PFSK-1 (cell line): ENCODE data around the gene UCN2.

Experiments used
- FOXP2 ChIP-seq: optimal IDR thresholded peaks from 2 replicates; pipeline ENCODE3; 2011; ENCODE audit warnings: borderline replicate concordance, control low read depth, inconsistent platforms; ENCODE audit not compliant: insufficient read depth; ENCODE audit errors: extremely low read length, extremely low read depth
- POLR2AphosphoS5 ChIP-seq: IDR thresholded peaks from 2 replicates; pipeline ENCODE4 v1.6.1; 2012; ENCODE audit warnings: low read depth, mild to moderate bottlenecking, control low read depth, low read length, moderate library complexity
- REST ChIP-seq, 2 experiments: IDR thresholded peaks; 2 replicates each; pipeline versions ENCODE4 v1.6.1 to v1.8.0; 2011 to 2012; ENCODE audit warnings: low read depth in 2 of 2, low read length in 2 of 2, control low read depth in 1 of 2, inconsistent platforms in 1 of 2, mild to moderate bottlenecking in 1 of 2, moderate library complexity in 1 of 2; ENCODE audit not compliant: insufficient read depth in 1 of 2
- SIN3A ChIP-seq: IDR thresholded peaks from 2 replicates; pipeline ENCODE4 v1.6.1; 2012; ENCODE audit warnings: mild to moderate bottlenecking, low read length, moderate library complexity, borderline replicate concordance; ENCODE audit not compliant: insufficient read depth
- TAF1 ChIP-seq: IDR thresholded peaks from 2 replicates; pipeline ENCODE4 v1.6.1; 2012; ENCODE audit warnings: low read length, control low read depth, borderline replicate concordance; ENCODE audit not compliant: insufficient read depth

Gene UCN2

GRCh38 chr3:48543271-48543866 lies 20.2 kb downstream of the UCN2 start:
- TF ChIP-seq SIN3A (no peak), TAF1 (no peak), FOXP2 (no peak), REST (IDR thresholded peaks at IDR 0.05; ENCODE audit: insufficient read depth in 1 of 2, low read depth in 2 of 2, low read length in 2 of 2) (no peak), POLR2AphosphoS5 (no peak)

- TF ChIP-seq SIN3A = no peak
- TF ChIP-seq FOXP2 = no peak
- TF ChIP-seq POLR2AphosphoS5 = no peak
- TF ChIP-seq TAF1 = no peak
- TF ChIP-seq REST (IDR thresholded peaks at IDR 0.05; ENCODE audit: insufficient read depth in 1 of 2, low read depth in 2 of 2, low read length in 2 of 2) = no peak
Observed at GRCh38 chr3:48538451-48538850, 25.1 kb downstream of the UCN2 start.

GRCh38 chr3:48536785-48537184 lies 26.8 kb downstream of the UCN2 start:
- TF ChIP-seq REST (IDR thresholded peaks at IDR 0.05; ENCODE audit: insufficient read depth in 1 of 2, low read depth in 2 of 2, low read length in 2 of 2) (no peak), SIN3A (no peak), FOXP2 (no peak), POLR2AphosphoS5 (no peak), TAF1 (no peak)

- TF ChIP-seq SIN3A = no peak
- TF ChIP-seq FOXP2 = no peak
- no peak for TF ChIP-seq POLR2AphosphoS5
- no peak for TF ChIP-seq TAF1
- no peak for TF ChIP-seq REST (IDR thresholded peaks at IDR 0.05; ENCODE audit: insufficient read depth in 1 of 2, low read depth in 2 of 2, low read length in 2 of 2)
Observed at GRCh38 chr3:48536116-48536515, 27.5 kb downstream of the UCN2 start.

GRCh38 chr3:48535578-48535977 lies 28.0 kb downstream of the UCN2 start:
- no peak for TF ChIP-seq POLR2AphosphoS5
- no peak for TF ChIP-seq FOXP2
- no peak for TF ChIP-seq SIN3A
- TF ChIP-seq REST (IDR thresholded peaks at IDR 0.05; ENCODE audit: insufficient read depth in 1 of 2, low read depth in 2 of 2, low read length in 2 of 2) = no peak
- no peak for TF ChIP-seq TAF1
